ENCODE data around the gene BAZ2B.

DNA sequence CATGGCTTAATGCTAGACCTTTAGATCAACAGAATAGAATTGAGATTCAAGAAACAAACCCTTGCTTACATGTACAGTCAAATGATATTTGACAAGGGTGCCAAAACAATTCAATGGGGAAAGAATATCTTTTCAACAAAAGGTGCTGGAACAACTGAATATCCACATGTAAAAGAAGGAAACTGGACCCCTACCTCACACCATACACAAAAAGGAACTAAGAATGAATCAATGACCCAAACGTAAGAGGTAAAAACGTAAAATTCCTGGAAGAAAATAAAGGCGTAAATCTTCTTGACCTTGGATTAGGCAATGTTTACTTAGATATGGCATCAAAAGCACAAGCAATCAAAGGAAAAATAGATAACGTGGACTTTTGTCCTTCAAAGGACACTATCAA is 43.1 kb downstream of the BAZ2B start:
- TF ChIP-seq, protein P1, sequence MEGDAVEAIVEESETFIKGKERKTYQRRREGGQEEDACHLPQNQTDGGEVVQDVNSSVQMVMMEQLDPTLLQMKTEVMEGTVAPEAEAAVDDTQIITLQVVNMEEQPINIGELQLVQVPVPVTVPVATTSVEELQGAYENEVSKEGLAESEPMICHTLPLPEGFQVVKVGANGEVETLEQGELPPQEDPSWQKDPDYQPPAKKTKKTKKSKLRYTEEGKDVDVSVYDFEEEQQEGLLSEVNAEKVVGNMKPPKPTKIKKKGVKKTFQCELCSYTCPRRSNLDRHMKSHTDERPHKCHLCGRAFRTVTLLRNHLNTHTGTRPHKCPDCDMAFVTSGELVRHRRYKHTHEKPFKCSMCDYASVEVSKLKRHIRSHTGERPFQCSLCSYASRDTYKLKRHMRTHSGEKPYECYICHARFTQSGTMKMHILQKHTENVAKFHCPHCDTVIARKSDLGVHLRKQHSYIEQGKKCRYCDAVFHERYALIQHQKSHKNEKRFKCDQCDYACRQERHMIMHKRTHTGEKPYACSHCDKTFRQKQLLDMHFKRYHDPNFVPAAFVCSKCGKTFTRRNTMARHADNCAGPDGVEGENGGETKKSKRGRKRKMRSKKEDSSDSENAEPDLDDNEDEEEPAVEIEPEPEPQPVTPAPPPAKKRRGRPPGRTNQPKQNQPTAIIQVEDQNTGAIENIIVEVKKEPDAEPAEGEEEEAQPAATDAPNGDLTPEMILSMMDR (IDR thresholded peaks at IDR 0.05; ENCODE audit: low read length) = no peak
- TF ChIP-seq EZH2phosphoT487 (IDR thresholded peaks at IDR 0.05; ENCODE audit: low read length) (no peak), EZH2 (optimal IDR thresholded peaks at IDR 0.05; ENCODE audit: low read depth, low read length) (no peak)

Measured in MM.1S (cell line).